ENCODE results near the gene FANK1.

DNA sequence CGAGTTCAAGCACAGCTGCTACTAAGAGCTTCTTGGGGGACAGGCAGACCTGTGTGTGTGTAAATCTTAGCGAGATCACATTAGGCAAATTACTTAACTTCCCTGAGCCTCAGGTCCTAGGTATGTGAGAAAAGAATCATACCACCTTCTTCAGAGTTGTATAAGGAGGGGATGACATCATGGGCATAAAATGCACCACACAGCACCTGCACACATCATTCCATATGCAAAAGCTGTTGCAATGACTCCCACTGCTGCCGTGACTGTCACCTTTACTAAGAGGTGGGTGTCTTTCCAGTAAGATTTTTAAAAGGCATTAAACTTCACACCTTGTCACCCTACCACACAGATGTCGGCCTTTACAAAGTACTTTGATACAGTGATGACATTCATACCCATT is 146.0 kb downstream of the FANK1 start:
- TF ChIP-seq CSDC2 (CRISPR knock-in tag; IDR thresholded peaks at IDR 0.05) = no peak
- no peak for TF ChIP-seq RARB (CRISPR knock-in tag; IDR thresholded peaks at IDR 0.05)
- TF ChIP-seq ESRRG (CRISPR knock-in tag; IDR thresholded peaks at IDR 0.05) = no peak
- TF ChIP-seq, protein P1, sequence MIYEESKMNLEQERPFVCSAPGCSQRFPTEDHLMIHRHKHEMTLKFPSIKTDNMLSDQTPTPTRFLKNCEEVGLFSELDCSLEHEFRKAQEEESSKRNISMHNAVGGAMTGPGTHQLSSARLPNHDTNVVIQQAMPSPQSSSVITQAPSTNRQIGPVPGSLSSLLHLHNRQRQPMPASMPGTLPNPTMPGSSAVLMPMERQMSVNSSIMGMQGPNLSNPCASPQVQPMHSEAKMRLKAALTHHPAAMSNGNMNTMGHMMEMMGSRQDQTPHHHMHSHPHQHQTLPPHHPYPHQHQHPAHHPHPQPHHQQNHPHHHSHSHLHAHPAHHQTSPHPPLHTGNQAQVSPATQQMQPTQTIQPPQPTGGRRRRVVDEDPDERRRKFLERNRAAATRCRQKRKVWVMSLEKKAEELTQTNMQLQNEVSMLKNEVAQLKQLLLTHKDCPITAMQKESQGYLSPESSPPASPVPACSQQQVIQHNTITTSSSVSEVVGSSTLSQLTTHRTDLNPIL (CRISPR knock-in tag; IDR thresholded peaks at IDR 0.05; ENCODE audit: low read depth) = no peak
- no peak for TF ChIP-seq PPARA (CRISPR knock-in tag; IDR thresholded peaks at IDR 0.05; ENCODE audit: borderline replicate concordance)
- no peak for TF ChIP-seq ZFP3 (CRISPR knock-in tag; IDR thresholded peaks at IDR 0.05)
- no peak for TF ChIP-seq TOX (CRISPR knock-in tag; IDR thresholded peaks at IDR 0.05; ENCODE audit: borderline replicate concordance)
- TF ChIP-seq, protein P2, sequence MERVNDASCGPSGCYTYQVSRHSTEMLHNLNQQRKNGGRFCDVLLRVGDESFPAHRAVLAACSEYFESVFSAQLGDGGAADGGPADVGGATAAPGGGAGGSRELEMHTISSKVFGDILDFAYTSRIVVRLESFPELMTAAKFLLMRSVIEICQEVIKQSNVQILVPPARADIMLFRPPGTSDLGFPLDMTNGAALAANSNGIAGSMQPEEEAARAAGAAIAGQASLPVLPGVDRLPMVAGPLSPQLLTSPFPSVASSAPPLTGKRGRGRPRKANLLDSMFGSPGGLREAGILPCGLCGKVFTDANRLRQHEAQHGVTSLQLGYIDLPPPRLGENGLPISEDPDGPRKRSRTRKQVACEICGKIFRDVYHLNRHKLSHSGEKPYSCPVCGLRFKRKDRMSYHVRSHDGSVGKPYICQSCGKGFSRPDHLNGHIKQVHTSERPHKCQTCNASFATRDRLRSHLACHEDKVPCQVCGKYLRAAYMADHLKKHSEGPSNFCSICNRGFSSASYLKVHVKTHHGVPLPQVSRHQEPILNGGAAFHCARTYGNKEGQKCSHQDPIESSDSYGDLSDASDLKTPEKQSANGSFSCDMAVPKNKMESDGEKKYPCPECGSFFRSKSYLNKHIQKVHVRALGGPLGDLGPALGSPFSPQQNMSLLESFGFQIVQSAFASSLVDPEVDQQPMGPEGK (CRISPR knock-in tag; IDR thresholded peaks at IDR 0.05; ENCODE audit: borderline replicate concordance) = no peak

Data from SK-N-SH treated with all-trans-retinoic acid at 6 μM for 48 hours (cell line).